ENCODE results near the gene ZNF638. TPM values are rescaled to one million over a fixed set of nuclear protein-coding genes. Genes with fewer than 3 reads are reported as not detected.

The ZNF638 gene
- total and polyA plus RNA-seq, 2 of the 8 experiments (the other 6 are each of a cell fraction or from before 2014, with no cell fraction given) = 45.3 to 143 TPM

DNA sequence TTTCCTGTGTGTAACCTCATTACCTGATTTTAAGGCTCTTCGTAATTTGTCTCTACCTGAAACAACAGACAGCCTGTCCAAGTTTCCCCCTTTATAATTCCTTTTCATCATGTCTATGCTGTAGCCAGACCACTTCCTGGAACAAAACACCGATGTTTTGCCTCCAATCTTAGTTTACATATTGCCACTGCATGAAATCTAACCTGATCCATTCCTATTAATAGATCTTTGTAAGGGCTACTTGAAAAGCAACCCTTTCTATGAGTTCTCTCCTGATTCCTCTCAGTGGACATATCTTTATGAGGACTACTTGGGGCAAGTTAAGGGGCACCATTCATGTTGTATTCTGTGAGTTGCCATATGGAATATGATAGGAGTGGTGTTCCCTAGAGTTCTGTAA lies 30.9 kb downstream of the ZNF638 start:
- Histone ChIP-seq H3K4me2 (ENCODE audit: insufficient read depth in 1 of 2, low read depth in 2 of 2, low read length in 2 of 2) (no peak overlapping the region), H3K27ac (ENCODE audit: low read depth, low read length) (no peak overlapping the region), H3K18ac (ENCODE audit: extremely low read depth, low read length) (no peak overlapping the region), H2AFZ (ENCODE audit: low read length) (no peak overlapping the region), H2BK12ac (ENCODE audit: low read depth, low read length) (no peak overlapping the region), H3K4me3 (ENCODE audit: extremely low read depth in 1 of 4, insufficient read depth in 2 of 4, low read depth in 3 of 4, low read length in 4 of 4) (no peak overlapping the region), H3K4ac (replicated peaks; ENCODE audit: insufficient read length, low read depth, low read length) (no peak overlapping the region), H3K9ac (replicated peaks in 1 of 4; ENCODE audit: extremely low read depth in 1 of 4, low read depth in 3 of 4, low read length in 3 of 4) (no peak overlapping the region), H3K14ac (ENCODE audit: insufficient read length) (no peak overlapping the region), H3K79me1 (ENCODE audit: low read depth, low read length) (peaks cover 3% of the 10 kb centered on the region), H3K36me3 (ENCODE audit: control insufficient read depth in 2 of 4, insufficient read depth in 4 of 4, low read length in 3 of 4) (peaks cover 12 to 82% (median 39%) of the 10 kb centered on the region in 4 experiments), H4K8ac (ENCODE audit: extremely low read depth, insufficient read depth, low read length) (no peak overlapping the region), H2BK20ac (ENCODE audit: low read length) (no peak overlapping the region), H2AK5ac (ENCODE audit: low read depth, low read length) (no peak overlapping the region), H2BK120ac (replicated peaks; ENCODE audit: low read depth, low read length) (no peak overlapping the region), H4K20me1 (replicated peaks in 1 of 2; ENCODE audit: control insufficient read depth in 1 of 2, insufficient read depth in 2 of 2, low read length in 2 of 2) (peaks cover 8 to 12% of the 10 kb centered on the region in 2 experiments), H3K23me2 (ENCODE audit: low read depth, low read length) (no peaks in the 10 kb centered on the region), H2BK5ac (ENCODE audit: low read depth, low read length) (no peak overlapping the region), H3K4me1 (replicated peaks in 1 of 4; ENCODE audit: control insufficient read depth in 3 of 4, insufficient read depth in 4 of 4, low read length in 3 of 4) (no peaks in the 10 kb centered on the region), H3K27me3 (replicated peaks in 1 of 4; ENCODE audit: control insufficient read depth in 3 of 4, extremely low read depth in 1 of 4, insufficient read depth in 3 of 4, low read length in 3 of 4) (no peaks in the 10 kb centered on the region), H4K91ac (replicated peaks; ENCODE audit: insufficient read length, low read length) (no peak overlapping the region), H3K23ac (ENCODE audit: insufficient read length) (no peak overlapping the region), H3K9me3 (ENCODE audit: insufficient read depth in 2 of 2, low read depth in 1 of 2, low read length in 1 of 2) (no peaks in the 10 kb centered on the region), H4K5ac (ENCODE audit: insufficient read length, low read depth, low read length) (no peak overlapping the region), H3K79me2 (ENCODE audit: control insufficient read depth in 1 of 2, insufficient read depth in 2 of 2, low read length in 2 of 2) (peaks cover 0 to 46% of the 10 kb centered on the region in 2 experiments; a peak in 2 of 4 replicates), H2BK15ac (ENCODE audit: low read length) (no peak overlapping the region), H3K56ac (replicated peaks; ENCODE audit: insufficient read length, low read depth, low read length) (no peak overlapping the region)
- 98% methylated on average over 2 of the region's 2 CpGs; no CpG with 5 or more reads in 1 of the 2 experiments for WGBS, 2 experiments (ENCODE audit: extremely low coverage in 1 of 2, insufficient coverage in 1 of 2, insufficient read length in 1 of 2, insufficient replicate concordance in 2 of 2, low coverage in 1 of 2, low lambda C conversion rate in 2 of 2, missing lambda C conversion rate in 1 of 2)
- TF ChIP-seq, protein P1, sequence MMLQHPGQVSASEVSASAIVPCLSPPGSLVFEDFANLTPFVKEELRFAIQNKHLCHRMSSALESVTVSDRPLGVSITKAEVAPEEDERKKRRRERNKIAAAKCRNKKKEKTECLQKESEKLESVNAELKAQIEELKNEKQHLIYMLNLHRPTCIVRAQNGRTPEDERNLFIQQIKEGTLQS (IDR thresholded peaks at IDR 0.05; ENCODE audit: insufficient read depth, low read depth, low read length) = no peak
- no peak for TF ChIP-seq TAF7 (optimal IDR thresholded peaks at IDR 0.05; ENCODE audit: borderline replicate concordance, low read depth, low read length)
- no peak for TF ChIP-seq SIX5 (IDR thresholded peaks at IDR 0.05; ENCODE audit: low read depth, low read length)
- TF ChIP-seq BCL11A (IDR thresholded peaks at IDR 0.05; ENCODE audit: low read depth in 2 of 2, low read length in 2 of 2) = no peak
- TF ChIP-seq, protein P2, sequence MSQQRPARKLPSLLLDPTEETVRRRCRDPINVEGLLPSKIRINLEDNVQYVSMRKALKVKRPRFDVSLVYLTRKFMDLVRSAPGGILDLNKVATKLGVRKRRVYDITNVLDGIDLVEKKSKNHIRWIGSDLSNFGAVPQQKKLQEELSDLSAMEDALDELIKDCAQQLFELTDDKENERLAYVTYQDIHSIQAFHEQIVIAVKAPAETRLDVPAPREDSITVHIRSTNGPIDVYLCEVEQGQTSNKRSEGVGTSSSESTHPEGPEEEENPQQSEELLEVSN (IDR thresholded peaks at IDR 0.05) = no peak
- no peak for TF ChIP-seq CHD2 (IDR thresholded peaks at IDR 0.05; ENCODE audit: low read length)
- no peak for TF ChIP-seq HDAC2 (IDR thresholded peaks at IDR 0.05; ENCODE audit: borderline replicate concordance in 1 of 2, low read depth in 2 of 2, low read length in 2 of 2)
- TF ChIP-seq BRCA1 (IDR thresholded peaks at IDR 0.05; ENCODE audit: low read depth, low read length) = no peak
- no peak for TF ChIP-seq CREB1 (IDR thresholded peaks at IDR 0.05)
- DNase-seq (ENCODE audit: low read depth in 1 of 2, low spot score in 2 of 2) (no peak), FAIRE-seq (no peak)
- ChIA-PET POLR2A (ENCODE audit: partially characterized antibody) (no interaction called here), CTCF (ENCODE audit: partially characterized antibody) (interaction anchor here (1.2 to 1.3 kb wide), 2 partner anchors 9 to 24 kb away, joined by 4 to 5 read pairs; no protein-coding TSS in a partner anchor)

Measured in H1 (cell line).